Breast epithelium (tissue), 4 donors: ENCODE data around the gene TCAF1. TPM values are rescaled to one million over a fixed set of nuclear protein-coding genes. Genes with fewer than 3 reads are reported as not detected.

Source experiments
- DNase-seq, 2 donors: peaks; one replicate each; pipeline ENCODE4 v3.0.0-alpha.2; 2019; ENCODE audit warnings: low spot score in 2 of 2
- H3K27ac ChIP-seq, 2 donors: fragments of 200-600 bp; sonication (generic) in 1 of 2; one replicate each; pipeline ENCODE4 v1.5.1; 2016 to 2019; ENCODE audit warnings: mild to moderate bottlenecking in 1 of 2
- H3K27me3 ChIP-seq, 2 donors: fragments of 200-600 bp; sonication (generic) in 1 of 2; one replicate each; pipeline versions ENCODE4 v1.5.1 to v1.6.0; 2017 to 2019; ENCODE audit warnings: control low read depth in 1 of 2, mild to moderate bottlenecking in 1 of 2
- H3K36me3 ChIP-seq: fragments of 200-600 bp; one replicate; pipeline ENCODE4 v1.5.1; 2019
- H3K4me1 ChIP-seq, 2 donors: fragments of 200-600 bp; sonication (generic); one replicate each; pipeline ENCODE4 v1.5.1; 2016 to 2019; ENCODE audit warnings: control low read depth in 1 of 2
- H3K4me3 ChIP-seq, 3 donors: fragments of 200-600 bp; sonication (generic); 1 replicate in 2 of 3; 2 replicates in 1 of 3; pipeline ENCODE4 v1.5.1; 2016 to 2019; ENCODE audit warnings: mild to moderate bottlenecking in 3 of 3, moderate library complexity in 2 of 3
- H3K9me3 ChIP-seq, 2 donors: fragments of 200-600 bp; sonication (generic) in 1 of 2; one replicate each; pipeline ENCODE4 v1.5.1; 2016 to 2019; ENCODE audit warnings: control low read depth in 1 of 2
- POLR2A ChIP-seq: fragments of 450-650 bp; IDR thresholded peaks from one replicate; pipeline ENCODE4 v1.6.1; 2016; ENCODE audit warnings: antibody characterized with exemption, mild to moderate bottlenecking, moderate library complexity
- POLR2AphosphoS5 ChIP-seq, 3 donors: sonication (generic); formaldehyde crosslinking; IDR thresholded peaks; one replicate each; pipeline ENCODE4 v1.6.1; 2017; ENCODE audit warnings: antibody characterized with exemption in 3 of 3
- intact Hi-C: fragments of 100-400 bp; cut with DNase I; formaldehyde crosslinking; loops from one replicate; pipeline ENCODE4 v1.15.1; 2023; ENCODE audit warnings: low total_unique reads
- total RNA-seq, 3 donors: library from RNA; depleted of rRNA; stranded (reverse); fragments of >200 nt; gene quantifications; one replicate each; pipeline ENCODE4 v1.1.0, GENCODE V29; 2016
- TF ChIP-seq, protein P1 (sequence below), 3 donors: fragments of 450-650 bp; IDR thresholded peaks; one replicate each; pipeline ENCODE4 v1.5.1; 2016 to 2017; ENCODE audit warnings: antibody characterized with exemption in 3 of 3, mild to moderate bottlenecking in 3 of 3, moderate library complexity in 3 of 3

TCAF1 gene, protein sequence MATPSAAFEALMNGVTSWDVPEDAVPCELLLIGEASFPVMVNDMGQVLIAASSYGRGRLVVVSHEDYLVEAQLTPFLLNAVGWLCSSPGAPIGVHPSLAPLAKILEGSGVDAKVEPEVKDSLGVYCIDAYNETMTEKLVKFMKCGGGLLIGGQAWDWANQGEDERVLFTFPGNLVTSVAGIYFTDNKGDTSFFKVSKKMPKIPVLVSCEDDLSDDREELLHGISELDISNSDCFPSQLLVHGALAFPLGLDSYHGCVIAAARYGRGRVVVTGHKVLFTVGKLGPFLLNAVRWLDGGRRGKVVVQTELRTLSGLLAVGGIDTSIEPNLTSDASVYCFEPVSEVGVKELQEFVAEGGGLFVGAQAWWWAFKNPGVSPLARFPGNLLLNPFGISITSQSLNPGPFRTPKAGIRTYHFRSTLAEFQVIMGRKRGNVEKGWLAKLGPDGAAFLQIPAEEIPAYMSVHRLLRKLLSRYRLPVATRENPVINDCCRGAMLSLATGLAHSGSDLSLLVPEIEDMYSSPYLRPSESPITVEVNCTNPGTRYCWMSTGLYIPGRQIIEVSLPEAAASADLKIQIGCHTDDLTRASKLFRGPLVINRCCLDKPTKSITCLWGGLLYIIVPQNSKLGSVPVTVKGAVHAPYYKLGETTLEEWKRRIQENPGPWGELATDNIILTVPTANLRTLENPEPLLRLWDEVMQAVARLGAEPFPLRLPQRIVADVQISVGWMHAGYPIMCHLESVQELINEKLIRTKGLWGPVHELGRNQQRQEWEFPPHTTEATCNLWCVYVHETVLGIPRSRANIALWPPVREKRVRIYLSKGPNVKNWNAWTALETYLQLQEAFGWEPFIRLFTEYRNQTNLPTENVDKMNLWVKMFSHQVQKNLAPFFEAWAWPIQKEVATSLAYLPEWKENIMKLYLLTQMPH
- total RNA-seq: 10 to 100 TPM; 44.5 to 51.4 (median 49.8) TPM

DNA sequence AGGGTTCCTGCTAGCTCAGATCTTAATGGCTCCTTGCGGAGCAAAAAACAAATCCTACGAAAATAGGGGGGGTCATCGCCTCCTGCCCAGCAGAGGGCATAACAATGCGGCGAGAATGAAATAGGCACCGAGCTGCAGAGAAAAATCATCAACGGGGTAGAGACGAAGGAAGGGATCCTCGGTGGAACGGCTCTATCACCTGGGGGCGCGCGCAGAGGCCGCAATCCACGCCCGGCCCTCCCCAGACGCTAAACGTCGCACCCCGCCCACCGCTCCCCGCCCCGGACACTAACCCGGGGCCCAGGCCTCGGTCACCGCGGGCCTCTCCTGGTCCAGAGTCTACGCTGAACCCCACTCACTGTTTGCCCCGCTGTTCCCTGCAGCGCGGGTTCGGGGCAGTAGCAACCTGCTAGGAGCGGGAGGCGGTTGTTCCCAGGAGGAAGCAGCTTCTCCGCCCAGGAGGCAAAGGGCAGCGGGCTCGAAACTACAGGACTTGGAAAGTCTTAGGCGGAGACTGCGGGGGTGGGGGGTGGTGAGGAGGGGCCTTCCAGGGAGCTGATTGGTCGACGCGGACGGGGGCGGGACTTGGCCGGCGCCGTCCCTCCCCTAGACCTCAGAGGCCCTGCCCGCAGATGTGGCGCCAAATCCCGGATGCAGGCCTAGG, at the start of gene TCAF1:
Gene TCAF1 (minus strand): TSS at position 509 of the 664 bp plus-strand sequence. CDS start 25,568 bp downstream, outside the sequence.
- TF ChIP-seq POLR2AphosphoS5 (IDR thresholded peaks at IDR 0.05): peak; percentile 62 to 69 (median 69)
- peak; percentile 37 for TF ChIP-seq POLR2A
- TF ChIP-seq, protein P1, sequence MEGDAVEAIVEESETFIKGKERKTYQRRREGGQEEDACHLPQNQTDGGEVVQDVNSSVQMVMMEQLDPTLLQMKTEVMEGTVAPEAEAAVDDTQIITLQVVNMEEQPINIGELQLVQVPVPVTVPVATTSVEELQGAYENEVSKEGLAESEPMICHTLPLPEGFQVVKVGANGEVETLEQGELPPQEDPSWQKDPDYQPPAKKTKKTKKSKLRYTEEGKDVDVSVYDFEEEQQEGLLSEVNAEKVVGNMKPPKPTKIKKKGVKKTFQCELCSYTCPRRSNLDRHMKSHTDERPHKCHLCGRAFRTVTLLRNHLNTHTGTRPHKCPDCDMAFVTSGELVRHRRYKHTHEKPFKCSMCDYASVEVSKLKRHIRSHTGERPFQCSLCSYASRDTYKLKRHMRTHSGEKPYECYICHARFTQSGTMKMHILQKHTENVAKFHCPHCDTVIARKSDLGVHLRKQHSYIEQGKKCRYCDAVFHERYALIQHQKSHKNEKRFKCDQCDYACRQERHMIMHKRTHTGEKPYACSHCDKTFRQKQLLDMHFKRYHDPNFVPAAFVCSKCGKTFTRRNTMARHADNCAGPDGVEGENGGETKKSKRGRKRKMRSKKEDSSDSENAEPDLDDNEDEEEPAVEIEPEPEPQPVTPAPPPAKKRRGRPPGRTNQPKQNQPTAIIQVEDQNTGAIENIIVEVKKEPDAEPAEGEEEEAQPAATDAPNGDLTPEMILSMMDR (IDR thresholded peaks at IDR 0.05): peak in 1 of 3 donors; percentile 30
- intact Hi-C loops: no loop called here
- no peaks in the 10 kb centered on the region for H3K9me3 ChIP-seq

DNA sequence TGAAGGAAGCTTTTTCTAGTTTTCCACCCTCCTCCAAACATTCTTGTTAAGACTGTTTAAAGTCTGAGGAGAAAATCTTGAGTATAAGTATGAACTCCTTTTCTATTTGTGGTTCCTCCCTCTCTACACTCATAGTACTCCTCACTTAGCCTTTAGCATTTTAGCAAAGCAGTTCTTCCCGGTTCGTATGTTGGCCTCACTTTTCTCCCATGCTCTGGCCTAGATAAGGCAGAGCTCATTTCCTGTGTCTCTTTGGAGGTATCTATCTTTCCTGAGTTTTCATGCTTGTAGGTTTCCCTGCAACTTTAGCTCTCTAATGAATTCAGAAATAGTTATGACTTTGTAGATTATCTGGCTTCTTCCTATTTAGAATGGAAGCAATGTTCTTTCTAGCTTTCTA, 46.8 kb upstream of the TCAF1 start:
- Histone ChIP-seq H3K9me3 (no peaks in the 10 kb centered on the region), H3K4me1 (no peaks in the 10 kb centered on the region), H3K36me3 (no peaks in the 10 kb centered on the region), H3K27ac (no peak overlapping the region), H3K4me3 (no peak overlapping the region), H3K27me3 (no peaks in the 10 kb centered on the region)
- no peak for DNase-seq
- intact Hi-C loops: no loop called here
- TF ChIP-seq POLR2A (no peak), POLR2AphosphoS5 (IDR thresholded peaks at IDR 0.05) (no peak)
- TF ChIP-seq, protein P1 (IDR thresholded peaks at IDR 0.05): no peak

More for the DNA sequence above, at the start of gene TCAF1:
- H3K36me3 ChIP-seq: no peaks in the 10 kb centered on the region
- no peaks in the 10 kb centered on the region for H3K27me3 ChIP-seq
- peak within 1 kb of the TSS; percentile 79 to 88 (median 84) for H3K4me3 ChIP-seq
- H3K27ac ChIP-seq: peak within 1 kb of the TSS; percentile 91 to 97
- H3K4me1 ChIP-seq: peaks cover 0 to 10% of the 10 kb centered on the region in 2 donors
- DNase-seq: peak; percentile 95 to 96

DNA sequence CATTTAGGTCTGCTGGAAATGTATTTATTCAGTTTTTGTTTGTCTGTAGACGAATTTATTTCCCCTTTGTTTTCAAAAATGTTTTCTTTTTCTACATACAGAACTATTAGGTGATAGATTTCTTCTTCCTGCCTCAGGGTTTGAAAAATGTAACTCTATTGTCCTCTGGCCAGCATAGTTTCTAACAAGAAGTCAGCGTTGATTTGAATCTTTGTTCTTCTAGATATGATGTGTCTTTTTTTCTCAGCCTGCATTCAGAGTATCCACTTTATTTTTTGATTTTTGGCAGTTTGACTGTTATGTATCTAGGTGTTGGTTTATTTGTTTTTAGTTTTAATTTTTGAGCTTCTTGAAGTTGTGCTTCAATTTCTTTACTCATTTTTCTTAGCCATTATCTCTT, 45.1 kb upstream of the TCAF1 start:
- DNase-seq: no peak
- Histone ChIP-seq H3K27me3 (no peaks in the 10 kb centered on the region), H3K4me3 (no peak overlapping the region), H3K36me3 (no peaks in the 10 kb centered on the region), H3K9me3 (no peaks in the 10 kb centered on the region), H3K27ac (no peak overlapping the region), H3K4me1 (no peaks in the 10 kb centered on the region)
- no peak for TF ChIP-seq POLR2A
- TF ChIP-seq, protein P1 (IDR thresholded peaks at IDR 0.05): no peak
- TF ChIP-seq POLR2AphosphoS5 (IDR thresholded peaks at IDR 0.05): no peak
- intact Hi-C loops: no loop called here

DNA sequence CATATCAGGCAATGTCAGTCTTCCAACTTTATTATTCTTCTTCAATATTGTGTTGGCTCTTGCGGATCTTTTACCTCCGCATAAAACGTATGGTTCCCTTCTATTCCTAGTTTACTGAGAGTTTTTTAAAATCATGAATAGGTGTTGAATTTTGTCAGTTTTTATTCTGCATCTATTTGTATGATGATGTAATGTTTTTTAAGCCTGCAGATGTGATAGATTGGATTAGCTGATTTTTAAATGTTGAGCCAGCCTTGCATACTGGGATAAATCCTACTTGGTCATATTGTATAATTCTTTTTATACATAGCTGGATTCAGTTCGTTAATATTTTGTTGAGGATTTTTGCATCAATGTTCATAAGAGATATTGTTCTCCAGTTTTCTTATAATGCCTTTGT, 43.4 kb upstream of the TCAF1 start:
- intact Hi-C loops: no loop called here
- TF ChIP-seq, protein P1 (IDR thresholded peaks at IDR 0.05): no peak
- no peak for TF ChIP-seq POLR2A
- TF ChIP-seq POLR2AphosphoS5 (IDR thresholded peaks at IDR 0.05): no peak
- H3K4me3 ChIP-seq: no peak overlapping the region
- H3K27ac ChIP-seq: no peak overlapping the region
- H3K4me1 ChIP-seq: no peaks in the 10 kb centered on the region
- no peak for DNase-seq
- no peaks in the 10 kb centered on the region for H3K9me3 ChIP-seq
- no peaks in the 10 kb centered on the region for H3K36me3 ChIP-seq
- H3K27me3 ChIP-seq: no peaks in the 10 kb centered on the region
